Type B pancreatic cell (in vitro differentiated cells): Measurements from ENCODE around the gene LRRC51. TPM values are rescaled to one million over a fixed set of nuclear protein-coding genes. Genes with fewer than 3 reads are reported as not detected.

ENCODE experiments used
- DNase-seq: peaks from one replicate; pipeline ENCODE4 v3.0.0; 2021; ENCODE audit warnings: mixed read lengths; ENCODE audit not compliant: unreplicated experiment; ENCODE audit errors: extremely low spot score
- H3K27ac Mint-ChIP-seq: 2 replicates; pipeline ENCODE4 v1.8.0; 2021; ENCODE audit warnings: mild to moderate bottlenecking, mixed read lengths
- H3K27me3 Mint-ChIP-seq: 2 replicates; pipeline ENCODE4 v1.8.0; 2021; ENCODE audit warnings: mixed read lengths
- H3K36me3 Mint-ChIP-seq: 2 replicates; pipeline ENCODE4 v1.8.0; 2021; ENCODE audit warnings: mixed read lengths
- H3K4me1 Mint-ChIP-seq: one replicate; pipeline ENCODE4 v1.8.0; 2021; ENCODE audit warnings: mixed read lengths; ENCODE audit not compliant: unreplicated experiment
- H3K4me3 Mint-ChIP-seq: 2 replicates; pipeline ENCODE4 v1.8.0; 2021; ENCODE audit warnings: mild to moderate bottlenecking, mixed read lengths
- H3K9me3 Mint-ChIP-seq: 2 replicates; pipeline ENCODE4 v1.8.0; 2021; ENCODE audit warnings: mixed read lengths
- total RNA-seq: library from RNA; stranded (reverse); gene quantifications from 2 replicates; pipeline ENCODE4 v1.2.1, GENCODE V29; 2021; ENCODE audit warnings: low replicate concordance
- TF ChIP-seq, protein P1 (sequence below): fragments of 200-600 bp; sonication (generic); conservative IDR thresholded peaks from 2 replicates; pipeline ENCODE4 v1.5.0; 2021; ENCODE audit warnings: antibody characterized with exemption, mild to moderate bottlenecking

The LRRC51 gene
- total RNA-seq, 1 donor from 2014 or later: 14.7 TPM

DNA sequence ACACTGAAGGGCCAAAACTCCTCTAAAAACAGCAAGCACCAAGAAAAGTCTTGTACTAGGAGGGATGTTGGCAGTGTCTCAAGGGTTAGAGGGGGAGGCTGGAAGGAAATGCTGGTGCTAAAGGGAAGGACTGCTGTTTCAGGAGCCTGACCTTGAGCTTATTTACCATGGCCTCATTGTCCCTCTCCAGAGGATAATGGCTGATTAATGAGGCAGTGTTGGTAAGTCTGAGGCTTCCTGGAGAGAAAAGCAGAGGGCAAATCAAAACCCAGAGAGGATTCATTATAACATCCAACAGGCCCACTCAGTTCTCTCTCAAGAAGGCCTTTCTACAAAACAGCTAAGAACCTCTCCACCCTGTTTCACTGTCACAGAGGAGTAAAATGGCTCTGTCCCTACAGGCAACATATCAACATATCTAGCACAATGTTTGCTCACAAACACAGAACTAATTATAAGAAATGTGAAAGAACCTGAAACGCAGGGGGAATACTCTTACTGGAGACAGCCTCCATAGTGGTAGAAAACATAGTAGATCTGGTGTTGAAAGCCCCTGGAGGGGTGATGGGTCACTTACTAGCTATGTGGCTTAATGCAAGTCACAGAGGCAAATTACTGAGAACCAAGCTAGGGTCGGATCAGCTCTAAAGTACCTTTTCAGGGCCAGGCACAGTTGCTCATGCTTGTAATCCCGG lies 31.7 kb upstream of the LRRC51 start:
- no peaks in the 10 kb centered on the region for H3K27me3 Mint-ChIP-seq
- H3K27ac Mint-ChIP-seq: peak overlapping the region; percentile 90
- TF ChIP-seq, protein P1, sequence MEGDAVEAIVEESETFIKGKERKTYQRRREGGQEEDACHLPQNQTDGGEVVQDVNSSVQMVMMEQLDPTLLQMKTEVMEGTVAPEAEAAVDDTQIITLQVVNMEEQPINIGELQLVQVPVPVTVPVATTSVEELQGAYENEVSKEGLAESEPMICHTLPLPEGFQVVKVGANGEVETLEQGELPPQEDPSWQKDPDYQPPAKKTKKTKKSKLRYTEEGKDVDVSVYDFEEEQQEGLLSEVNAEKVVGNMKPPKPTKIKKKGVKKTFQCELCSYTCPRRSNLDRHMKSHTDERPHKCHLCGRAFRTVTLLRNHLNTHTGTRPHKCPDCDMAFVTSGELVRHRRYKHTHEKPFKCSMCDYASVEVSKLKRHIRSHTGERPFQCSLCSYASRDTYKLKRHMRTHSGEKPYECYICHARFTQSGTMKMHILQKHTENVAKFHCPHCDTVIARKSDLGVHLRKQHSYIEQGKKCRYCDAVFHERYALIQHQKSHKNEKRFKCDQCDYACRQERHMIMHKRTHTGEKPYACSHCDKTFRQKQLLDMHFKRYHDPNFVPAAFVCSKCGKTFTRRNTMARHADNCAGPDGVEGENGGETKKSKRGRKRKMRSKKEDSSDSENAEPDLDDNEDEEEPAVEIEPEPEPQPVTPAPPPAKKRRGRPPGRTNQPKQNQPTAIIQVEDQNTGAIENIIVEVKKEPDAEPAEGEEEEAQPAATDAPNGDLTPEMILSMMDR: no peak
- no peak for DNase-seq
- peak overlapping the region; percentile 64 for H3K4me3 Mint-ChIP-seq
- H3K4me1 Mint-ChIP-seq: peaks cover 36% of the 10 kb centered on the region
- H3K36me3 Mint-ChIP-seq: peaks cover 5% of the 10 kb centered on the region
- no peaks in the 10 kb centered on the region for H3K9me3 Mint-ChIP-seq

DNA sequence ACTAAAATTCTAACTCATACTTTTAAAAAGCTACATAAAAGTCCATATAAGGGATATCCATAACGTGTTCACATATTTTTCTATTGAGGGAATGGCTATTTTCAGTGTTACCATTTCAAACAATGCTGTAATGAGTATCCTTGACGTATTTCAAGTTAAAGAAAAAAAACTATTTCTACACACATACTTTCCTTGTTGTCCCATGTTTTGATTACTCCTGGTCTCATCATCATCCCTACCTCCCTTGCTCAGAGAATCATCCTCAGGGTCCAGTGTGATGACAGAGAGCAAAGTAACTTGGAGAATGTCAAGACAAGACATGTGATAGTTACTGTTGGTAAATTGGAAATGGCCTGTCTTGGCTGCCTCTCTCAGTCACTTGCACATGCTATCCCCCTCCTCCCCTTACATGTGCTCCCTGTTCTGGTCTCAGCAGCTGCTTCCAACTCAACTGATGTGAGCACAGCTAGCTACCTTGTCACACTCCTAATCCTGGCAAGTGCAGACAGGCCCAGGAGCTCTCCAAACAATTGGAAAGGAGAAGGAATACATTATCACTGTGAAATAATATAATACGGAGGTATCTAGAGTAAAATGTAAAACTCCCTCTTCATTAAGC lies 22.1 kb upstream of the LRRC51 start:
- no peak for DNase-seq
- H3K36me3 Mint-ChIP-seq: peaks cover 9% of the 10 kb centered on the region
- no peaks in the 10 kb centered on the region for H3K9me3 Mint-ChIP-seq
- no peaks in the 10 kb centered on the region for H3K4me1 Mint-ChIP-seq
- TF ChIP-seq, protein P1: no peak
- no peak overlapping the region for H3K27ac Mint-ChIP-seq
- H3K4me3 Mint-ChIP-seq: no peak overlapping the region
- no peaks in the 10 kb centered on the region for H3K27me3 Mint-ChIP-seq

DNA sequence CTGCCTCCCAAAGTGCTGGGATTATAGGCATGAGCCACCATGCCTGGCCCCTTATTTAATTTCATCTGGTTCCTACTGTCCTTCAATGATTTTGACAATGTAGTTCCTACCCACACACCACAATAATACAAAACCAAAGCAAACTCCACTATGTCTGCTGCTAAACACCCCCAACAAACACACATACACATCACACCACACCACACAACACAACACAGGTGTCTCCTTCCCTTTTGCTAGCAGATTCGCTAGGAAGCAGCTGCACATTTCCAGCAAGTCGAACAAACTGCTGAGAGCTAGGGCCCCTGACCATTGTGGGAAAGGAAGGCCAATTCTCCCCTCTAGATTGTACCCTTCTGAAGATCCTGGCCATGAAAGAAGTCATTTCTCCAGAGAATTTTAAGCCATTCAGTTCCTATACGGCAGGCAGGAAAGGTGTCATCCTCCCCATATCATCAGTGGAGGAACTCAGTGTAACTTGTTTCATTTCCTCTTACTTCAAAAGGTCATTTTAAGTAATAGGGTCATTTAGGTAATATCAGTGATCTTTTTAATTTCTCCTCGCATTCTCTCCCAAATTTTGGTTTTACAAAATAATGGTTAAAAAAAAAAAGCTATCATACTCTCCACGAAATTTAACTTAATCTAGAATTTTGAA lies 18.8 kb upstream of the LRRC51 start:
- Mint-ChIP-seq H3K27ac (no peak overlapping the region), H3K27me3 (no peaks in the 10 kb centered on the region), H3K9me3 (no peaks in the 10 kb centered on the region), H3K36me3 (peaks cover 14% of the 10 kb centered on the region), H3K4me1 (peaks cover 6% of the 10 kb centered on the region), H3K4me3 (no peak overlapping the region)
- DNase-seq: no peak
- TF ChIP-seq, protein P1: no peak

DNA sequence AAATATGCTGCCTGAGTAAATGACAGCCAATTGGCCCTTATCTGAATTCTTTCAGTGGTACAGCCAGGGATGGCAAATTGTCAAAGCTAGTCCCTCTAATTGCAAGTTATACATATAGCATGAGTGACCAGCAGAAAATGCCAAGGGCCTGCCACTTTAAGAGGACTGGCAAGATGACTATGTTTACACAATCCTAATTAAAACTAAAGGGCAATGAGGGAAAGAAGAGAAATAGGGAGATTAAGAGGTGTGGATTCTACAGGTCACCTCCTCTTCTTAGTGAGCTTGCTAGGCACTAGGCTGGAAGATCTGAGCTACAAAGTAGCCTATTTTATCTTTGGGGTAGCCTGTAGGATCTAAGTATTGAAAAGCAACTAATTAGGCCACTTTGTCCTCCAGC lies 13.8 kb upstream of the LRRC51 start:
- no peak overlapping the region for H3K4me3 Mint-ChIP-seq
- H3K27me3 Mint-ChIP-seq: no peaks in the 10 kb centered on the region
- H3K4me1 Mint-ChIP-seq: peaks cover 34% of the 10 kb centered on the region
- H3K36me3 Mint-ChIP-seq: peaks cover 16% of the 10 kb centered on the region
- no peak overlapping the region for H3K27ac Mint-ChIP-seq
- H3K9me3 Mint-ChIP-seq: no peaks in the 10 kb centered on the region
- TF ChIP-seq, protein P1: no peak
- no peak for DNase-seq

DNA sequence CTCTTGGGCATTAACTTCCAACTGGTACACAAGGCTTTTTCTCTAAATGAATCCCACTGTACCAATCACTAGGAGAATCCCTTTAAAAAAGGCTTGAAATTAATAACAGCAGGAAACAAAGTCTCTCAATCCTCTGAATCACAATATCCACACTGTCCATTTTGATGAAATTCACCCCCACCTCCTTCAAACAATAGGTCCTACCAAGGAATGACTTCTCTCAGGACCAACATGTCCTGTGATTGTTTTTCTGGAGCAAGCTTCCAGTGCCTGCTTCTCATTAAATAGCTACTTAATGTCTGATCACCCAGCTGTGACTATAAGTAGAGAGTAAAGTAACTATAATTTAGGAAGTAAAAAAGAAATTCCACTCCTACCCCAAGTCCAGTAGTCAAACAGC lies 13.4 kb upstream of the LRRC51 start:
- Mint-ChIP-seq H3K27me3 (no peaks in the 10 kb centered on the region), H3K9me3 (no peaks in the 10 kb centered on the region), H3K4me1 (peaks cover 38% of the 10 kb centered on the region), H3K4me3 (no peak overlapping the region), H3K36me3 (peaks cover 15% of the 10 kb centered on the region), H3K27ac (no peak overlapping the region)
- no peak for DNase-seq
- TF ChIP-seq, protein P1: no peak
